Mucosa of stomach (tissue), 1 donor: Measurements from ENCODE around the gene PWP2.
A peak's percentile ranks its signal among the peaks of the same experiment; 100 is the strongest.

Experiments
- H3K27me3 ChIP-seq: one replicate; pipeline ENCODE4 v1.7.0; 2013; ENCODE audit warnings: mild to moderate bottlenecking, low read length; ENCODE audit not compliant: control insufficient read depth, insufficient read depth
- H3K36me3 ChIP-seq: one replicate; pipeline ENCODE4 v1.7.0; 2013; ENCODE audit warnings: low read length; ENCODE audit not compliant: control insufficient read depth, insufficient read depth
- H3K4me1 ChIP-seq: one replicate; pipeline ENCODE4 v1.7.0; 2013; ENCODE audit warnings: mild to moderate bottlenecking, low read length; ENCODE audit not compliant: control insufficient read depth, insufficient read depth
- H3K4me3 ChIP-seq: one replicate; pipeline ENCODE4 v1.7.0; 2013; ENCODE audit warnings: low read length
- H3K9ac ChIP-seq: one replicate; pipeline ENCODE4 v1.7.0; 2013; ENCODE audit warnings: mild to moderate bottlenecking, low read length, moderate library complexity
- H3K9me3 ChIP-seq: one replicate; pipeline ENCODE4 v1.7.0; 2013; ENCODE audit warnings: mild to moderate bottlenecking, low read length, moderate library complexity; ENCODE audit not compliant: control insufficient read depth
- donor health status: Pancreatic carcinoma.

The PWP2 gene

GRCh38 chr21:44071359-44072104 is 35.7 kb upstream of the PWP2 start:
- H3K9ac ChIP-seq = no peak overlapping the region
- H3K9me3 ChIP-seq = no peaks in the 10 kb centered on the region
- no peak overlapping the region for H3K4me3 ChIP-seq
- H3K27me3 ChIP-seq = no peaks in the 10 kb centered on the region
- peaks cover 13% of the 10 kb centered on the region for H3K36me3 ChIP-seq
- peaks cover 5% of the 10 kb centered on the region for H3K4me1 ChIP-seq

DNA sequence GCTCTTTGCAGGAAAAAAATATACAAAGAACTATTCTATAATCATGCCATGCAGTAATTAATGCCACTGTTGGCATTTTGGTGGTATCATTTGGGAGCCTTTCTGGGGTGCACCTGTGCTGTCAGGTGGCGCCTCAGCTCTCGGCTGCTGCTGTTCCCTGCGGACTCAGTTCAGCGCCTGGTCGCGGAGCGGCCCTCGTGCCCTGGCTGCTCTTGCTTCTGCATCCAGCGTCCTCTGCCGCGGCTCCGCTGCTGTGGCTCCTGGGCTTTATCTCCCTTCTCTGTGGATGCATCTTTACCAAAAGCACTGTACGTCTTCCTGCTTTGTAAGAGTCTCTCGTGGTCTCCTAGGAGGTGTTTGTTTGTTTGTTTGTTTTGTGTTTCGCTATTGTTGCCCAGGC is 35.1 kb upstream of the PWP2 start:
- Histone ChIP-seq H3K9ac (no peak overlapping the region), H3K27me3 (no peaks in the 10 kb centered on the region), H3K4me1 (peaks cover 2% of the 10 kb centered on the region), H3K9me3 (no peaks in the 10 kb centered on the region), H3K4me3 (no peak overlapping the region), H3K36me3 (peaks cover 8% of the 10 kb centered on the region)

DNA sequence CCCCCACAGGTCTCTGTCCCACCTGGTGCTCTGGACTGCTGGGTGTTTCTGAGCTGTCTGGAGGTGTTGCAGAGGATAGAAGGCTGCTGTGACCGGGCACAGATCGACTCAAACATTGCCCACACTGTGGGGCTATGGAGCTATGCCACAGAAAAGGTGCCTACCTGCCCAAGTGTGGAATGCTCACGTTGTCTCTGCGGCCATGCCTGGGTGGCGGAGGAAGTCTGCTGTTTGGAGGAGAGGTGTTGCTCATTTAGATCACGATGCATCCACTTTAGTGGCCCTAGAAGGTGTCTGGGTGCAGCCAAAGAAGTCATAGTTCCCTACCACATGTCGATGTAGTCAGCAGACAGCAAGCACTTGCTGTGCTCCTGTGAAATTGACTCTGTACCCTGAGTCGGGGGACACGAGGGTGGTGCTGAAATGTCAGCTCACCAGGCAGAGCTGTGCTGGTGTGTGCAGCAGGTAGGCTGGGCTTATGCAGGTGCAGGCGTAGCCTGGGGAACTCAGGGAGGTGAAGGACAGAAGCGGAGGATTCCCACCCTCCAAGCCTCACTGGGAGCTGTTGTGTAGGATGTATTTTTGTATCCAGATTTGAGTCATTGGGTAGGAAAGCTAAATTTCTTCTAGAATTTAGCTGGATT is 32.8 kb upstream of the PWP2 start:
- H3K36me3 ChIP-seq = peaks cover 6% of the 10 kb centered on the region
- no peaks in the 10 kb centered on the region for H3K9me3 ChIP-seq
- H3K4me3 ChIP-seq = no peak overlapping the region
- no peaks in the 10 kb centered on the region for H3K27me3 ChIP-seq
- no peak overlapping the region for H3K9ac ChIP-seq
- no peaks in the 10 kb centered on the region for H3K4me1 ChIP-seq

GRCh38 chr21:44076316-44076715 is 30.9 kb upstream of the PWP2 start:
- Histone ChIP-seq H3K9me3 (no peaks in the 10 kb centered on the region), H3K4me1 (no peaks in the 10 kb centered on the region), H3K27me3 (no peaks in the 10 kb centered on the region), H3K9ac (no peak overlapping the region), H3K4me3 (no peak overlapping the region), H3K36me3 (peaks cover 6% of the 10 kb centered on the region)

DNA sequence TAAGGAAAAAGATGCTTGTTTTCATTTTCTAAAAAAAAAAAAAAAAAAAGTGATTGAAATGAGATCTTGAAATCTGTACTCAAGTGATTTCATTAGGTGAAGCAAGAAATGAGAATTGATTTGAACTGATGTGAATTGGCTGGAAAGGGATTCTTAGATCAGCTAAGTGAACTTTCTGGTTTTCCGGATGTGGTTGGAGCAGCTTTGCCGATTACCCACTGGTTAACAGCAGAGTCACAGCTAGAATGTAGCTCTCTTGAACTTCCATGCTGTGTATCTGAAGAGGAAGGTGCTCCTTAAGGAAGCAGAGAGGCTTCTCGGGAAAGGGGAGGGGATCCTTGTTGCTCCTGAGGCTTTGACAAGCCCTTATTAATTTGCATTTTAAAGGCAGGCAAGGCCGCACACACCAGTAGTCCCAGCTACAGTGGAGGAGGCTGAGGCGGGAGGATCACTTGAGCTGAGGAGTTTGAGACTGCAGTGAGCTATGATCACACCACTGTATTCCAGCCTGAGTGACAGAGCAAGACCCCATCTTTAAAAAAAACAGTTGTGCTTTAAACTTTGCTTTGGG is 28.7 kb upstream of the PWP2 start:
- peaks cover 5% of the 10 kb centered on the region for H3K4me1 ChIP-seq
- H3K4me3 ChIP-seq = no peak overlapping the region
- H3K36me3 ChIP-seq = peaks cover 6% of the 10 kb centered on the region
- no peaks in the 10 kb centered on the region for H3K9me3 ChIP-seq
- H3K9ac ChIP-seq = no peak overlapping the region
- no peaks in the 10 kb centered on the region for H3K27me3 ChIP-seq

DNA sequence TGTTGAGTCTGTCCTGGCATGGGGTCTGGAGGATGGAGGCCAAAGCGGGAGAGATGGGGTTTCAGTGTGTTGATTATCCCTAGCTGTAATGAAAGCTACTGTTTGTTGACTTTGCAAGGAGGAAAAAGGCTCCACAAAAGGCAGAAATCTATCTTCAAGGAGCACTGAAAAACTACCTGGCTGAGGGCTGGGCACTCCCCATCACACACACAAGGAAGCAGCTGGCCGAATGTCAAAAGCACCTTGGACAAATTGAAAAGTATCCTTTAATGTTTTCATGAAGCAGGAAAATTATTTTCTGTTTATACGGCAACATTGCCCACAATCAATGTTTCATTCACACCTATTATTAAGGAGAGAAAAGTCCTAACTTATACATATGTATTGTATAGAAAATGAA is 27.8 kb upstream of the PWP2 start:
- peaks cover 13% of the 10 kb centered on the region for H3K4me1 ChIP-seq
- no peaks in the 10 kb centered on the region for H3K27me3 ChIP-seq
- H3K36me3 ChIP-seq = peaks cover 2% of the 10 kb centered on the region
- H3K9me3 ChIP-seq = no peaks in the 10 kb centered on the region
- H3K4me3 ChIP-seq = no peak overlapping the region
- H3K9ac ChIP-seq = no peak overlapping the region

- no peaks in the 10 kb centered on the region for H3K36me3 ChIP-seq
- peaks cover 15% of the 10 kb centered on the region for H3K4me1 ChIP-seq
These were observed 27.4 kb upstream of the PWP2 start for GRCh38 chr21:44079846-44080245.

DNA sequence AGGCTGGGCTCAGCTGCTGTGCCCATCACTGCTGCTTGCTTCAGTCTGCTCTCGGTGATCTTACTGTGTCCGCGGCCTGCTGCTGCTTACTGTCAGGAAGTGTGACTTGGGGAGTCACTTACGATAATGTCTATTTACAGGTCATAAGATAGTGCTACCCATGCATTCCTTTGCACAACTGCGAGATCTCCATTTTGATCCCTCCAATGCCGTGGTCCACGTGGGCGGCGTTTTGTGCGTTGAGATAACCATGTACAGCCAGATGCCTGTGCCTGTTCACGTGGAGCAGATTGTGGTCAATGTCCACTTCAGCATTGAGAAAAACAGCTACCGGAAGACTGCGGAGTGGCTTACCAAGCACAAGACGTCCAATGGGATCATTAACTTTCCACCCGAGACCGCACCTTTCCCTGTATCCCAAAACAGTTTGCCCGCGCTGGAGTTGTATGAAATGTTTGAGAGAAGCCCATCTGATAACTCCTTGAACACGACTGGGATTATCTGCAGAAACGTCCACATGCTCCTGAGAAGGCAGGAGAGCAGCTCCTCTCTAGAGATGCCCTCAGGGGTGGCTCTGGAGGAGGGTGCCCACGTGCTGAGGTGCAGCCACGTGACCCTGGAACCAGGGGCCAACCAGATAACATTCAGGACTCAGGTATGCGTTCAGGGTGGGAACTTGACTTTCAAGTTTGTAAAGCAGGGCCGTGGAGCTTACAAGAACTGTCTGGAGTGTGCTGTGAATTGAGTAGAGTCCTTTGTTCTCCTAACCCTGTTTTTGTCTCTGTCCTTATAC is 24.4 kb upstream of the PWP2 start:
- Histone ChIP-seq H3K4me1 (peaks cover 24% of the 10 kb centered on the region), H3K4me3 (no peak overlapping the region), H3K36me3 (peaks cover 6% of the 10 kb centered on the region), H3K9ac (no peak overlapping the region), H3K9me3 (no peaks in the 10 kb centered on the region), H3K27me3 (no peaks in the 10 kb centered on the region)

More at GRCh38 chr21:44079846-44080245, 27.4 kb upstream of the PWP2 start:
- Histone ChIP-seq H3K4me3 (no peak overlapping the region), H3K9me3 (no peaks in the 10 kb centered on the region), H3K27me3 (no peaks in the 10 kb centered on the region), H3K9ac (no peak overlapping the region)

DNA sequence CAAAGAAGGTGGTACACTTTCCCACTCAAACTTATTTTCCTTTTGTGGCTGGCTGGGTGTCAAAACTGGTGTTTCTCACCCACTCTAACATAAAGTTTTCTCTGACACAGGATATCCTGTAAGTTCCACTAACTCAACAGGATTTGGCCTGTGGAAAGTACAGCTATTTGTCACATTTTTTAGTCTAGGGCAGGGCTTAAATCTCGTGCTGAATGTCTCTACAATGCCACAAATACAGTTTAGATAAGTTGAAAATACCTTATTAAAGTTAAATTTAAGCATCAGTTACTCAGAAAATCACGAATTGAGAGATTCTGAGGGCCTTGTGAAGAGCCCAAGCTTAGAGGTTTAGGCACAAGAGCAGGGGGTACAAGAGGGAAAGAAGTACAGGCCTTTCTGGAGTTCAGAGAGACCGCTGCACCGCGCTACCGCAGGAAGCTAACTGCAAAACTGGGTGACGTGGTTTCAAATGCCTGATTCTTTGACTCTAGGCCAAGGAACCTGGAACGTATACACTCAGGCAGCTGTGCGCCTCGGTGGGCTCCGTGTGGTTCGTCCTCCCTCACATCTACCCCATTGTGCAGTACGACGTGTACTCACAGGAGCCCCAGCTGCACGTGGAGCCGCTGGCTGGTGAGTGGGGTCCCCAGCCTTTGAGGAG is 23.4 kb upstream of the PWP2 start:
- Histone ChIP-seq H3K27me3 (no peaks in the 10 kb centered on the region), H3K4me3 (no peak overlapping the region), H3K9me3 (no peaks in the 10 kb centered on the region), H3K9ac (peak overlapping the region; percentile 30), H3K4me1 (peaks cover 24% of the 10 kb centered on the region), H3K36me3 (peaks cover 6% of the 10 kb centered on the region)

DNA sequence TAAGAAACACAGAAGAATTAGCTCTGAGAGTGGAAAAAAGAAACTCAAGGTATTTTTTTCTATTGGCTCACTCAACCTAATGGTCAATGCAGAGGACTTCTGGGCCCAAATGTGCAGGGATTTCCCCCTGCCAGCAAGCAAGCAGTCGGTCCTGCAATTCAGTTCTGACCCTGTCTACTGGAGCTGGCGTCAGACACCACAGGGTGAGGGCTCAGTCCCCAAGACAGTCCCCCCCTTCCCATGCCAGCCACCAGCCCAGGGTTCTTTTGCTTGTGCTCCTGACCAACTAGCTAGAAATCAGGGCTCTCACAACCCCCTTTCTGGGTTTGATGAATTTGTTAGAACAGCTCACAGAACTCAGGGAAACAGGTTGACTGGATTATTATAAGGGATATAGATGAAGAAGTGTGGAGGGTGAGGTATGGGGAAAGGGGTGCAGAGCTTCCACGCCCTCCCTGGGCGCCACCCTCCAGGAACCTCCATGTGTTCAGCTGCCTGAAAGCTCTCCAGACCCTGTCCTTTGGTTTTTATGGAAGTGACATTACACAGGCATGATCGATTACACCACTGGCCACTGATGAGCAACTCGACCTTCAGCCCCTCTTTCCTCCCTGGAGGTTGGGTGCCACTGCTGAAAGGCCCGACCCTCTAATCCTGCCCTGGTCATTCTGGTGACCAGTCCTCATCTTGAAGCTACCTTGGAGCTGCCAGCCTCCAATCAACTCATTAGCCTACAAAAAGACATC is 22.5 kb upstream of the PWP2 start:
- H3K9me3 ChIP-seq = no peaks in the 10 kb centered on the region
- H3K36me3 ChIP-seq = peaks cover 10% of the 10 kb centered on the region
- H3K4me3 ChIP-seq = no peak overlapping the region
- H3K27me3 ChIP-seq = no peaks in the 10 kb centered on the region
- H3K4me1 ChIP-seq = peaks cover 24% of the 10 kb centered on the region
- no peak overlapping the region for H3K9ac ChIP-seq
